Activated CD4-positive, alpha-beta T cell treated with anti-CD3 and anti-CD28 coated beads, Interleukin-2, amount 10 ng/mL, durations not matched to agents 7 days and 5 days (primary cell): ENCODE results near the gene EPS8. TPM values are rescaled to one million over a fixed set of nuclear protein-coding genes. Genes with fewer than 3 reads are reported as not detected.

Experiments
- CTCF ChIA-PET: fragments of 350-600 bp; sonication (Branson Sonifier 250); formaldehyde crosslinking; loops from one replicate; lab custom pipeline; 2021; ENCODE audit warnings: antibody characterized with exemption; lab: Charles Lee
- POLR2A ChIA-PET: fragments of 350-600 bp; sonication (Branson Sonifier 250); formaldehyde crosslinking; loops from one replicate; lab custom pipeline; 2021; ENCODE audit warnings: antibody characterized with exemption; lab: Charles Lee
- DNase-seq: peaks from one replicate; pipeline ENCODE4 v3.0.0-alpha.2; 2020
- H3K27ac Mint-ChIP-seq: one replicate; pipeline ENCODE4 v1.8.0; 2021; ENCODE audit warnings: mild to moderate bottlenecking, moderate library complexity, mixed read lengths
- H3K27me3 Mint-ChIP-seq: one replicate; pipeline ENCODE4 v1.8.0; 2021; ENCODE audit warnings: mixed read lengths
- H3K36me3 Mint-ChIP-seq: one replicate; pipeline ENCODE4 v1.8.0; 2021; ENCODE audit warnings: low read depth, mixed read lengths
- H3K4me1 Mint-ChIP-seq: one replicate; pipeline ENCODE4 v1.8.0; 2021; ENCODE audit warnings: mixed read lengths
- H3K4me3 Mint-ChIP-seq: one replicate; pipeline ENCODE4 v1.8.0; 2021; ENCODE audit warnings: mild to moderate bottlenecking, moderate library complexity, mixed read lengths
- H3K9me3 Mint-ChIP-seq: one replicate; pipeline ENCODE4 v1.8.0; 2021; ENCODE audit warnings: mixed read lengths
- total RNA-seq, 2 experiments: library from RNA; stranded (reverse); gene quantifications; one replicate each; pipeline ENCODE4 v1.2.3, GENCODE V29; 2021

The EPS8 gene
- total RNA-seq, 2 experiments from 2014 or later, result 2.3 to 2.4 TPM

DNA sequence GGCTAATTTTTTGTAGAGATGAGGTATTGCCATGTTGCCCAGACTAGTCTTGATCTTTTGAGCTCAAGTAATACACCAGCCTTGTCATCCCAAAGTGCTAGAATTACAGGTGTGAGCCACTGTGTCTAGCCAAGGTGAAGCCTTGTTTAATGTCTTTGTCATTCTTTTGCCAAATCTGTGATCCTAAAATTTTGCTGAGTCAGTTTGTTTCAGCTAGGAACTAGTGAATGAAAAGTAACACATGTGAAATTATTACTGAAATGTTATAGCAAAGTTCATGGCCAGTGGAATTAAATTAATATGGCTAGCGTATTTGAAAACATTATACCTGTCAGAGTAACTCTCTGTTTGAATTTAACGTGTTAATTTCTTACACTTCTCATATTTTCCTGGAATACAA is 26.5 kb upstream of the EPS8 start:
- Mint-ChIP-seq H3K36me3 (no peaks in the 10 kb centered on the region), H3K27ac (no peak overlapping the region), H3K4me1 (no peaks in the 10 kb centered on the region), H3K9me3 (no peaks in the 10 kb centered on the region), H3K4me3 (no peak overlapping the region), H3K27me3 (peaks cover 15% of the 10 kb centered on the region)
- ChIA-PET CTCF (no interaction called here), POLR2A (interaction anchor here (0.6 kb wide), 1 partner anchor 153 kb away, joined by 4 read pairs; no protein-coding TSS in a partner anchor)
- DNase-seq, result no peak

- peaks cover 13% of the 10 kb centered on the region for H3K27me3 Mint-ChIP-seq
- ChIA-PET CTCF (no interaction called here), POLR2A (no interaction called here)
- no peaks in the 10 kb centered on the region for H3K36me3 Mint-ChIP-seq
- no peak overlapping the region for H3K4me3 Mint-ChIP-seq
- H3K4me1 Mint-ChIP-seq, result no peaks in the 10 kb centered on the region
- no peak for DNase-seq
- no peaks in the 10 kb centered on the region for H3K9me3 Mint-ChIP-seq
- no peak overlapping the region for H3K27ac Mint-ChIP-seq
These were observed 22.3 kb upstream of the EPS8 start for GRCh38 chr12:15811214-15812127.

- H3K27me3 Mint-ChIP-seq, result peaks cover 17% of the 10 kb centered on the region
- no peak for DNase-seq
- no peak overlapping the region for H3K27ac Mint-ChIP-seq
- H3K36me3 Mint-ChIP-seq, result no peaks in the 10 kb centered on the region
- CTCF ChIA-PET, result interaction anchor here (1.2 kb wide), 1 partner anchor 30 kb away, joined by 4 read pairs; no protein-coding TSS in a partner anchor
- no peak overlapping the region for H3K4me3 Mint-ChIP-seq
- POLR2A ChIA-PET, result no interaction called here
- H3K4me1 Mint-ChIP-seq, result no peaks in the 10 kb centered on the region
- no peaks in the 10 kb centered on the region for H3K9me3 Mint-ChIP-seq
These were observed 19.5 kb upstream of the EPS8 start for GRCh38 chr12:15808652-15809051.

DNA sequence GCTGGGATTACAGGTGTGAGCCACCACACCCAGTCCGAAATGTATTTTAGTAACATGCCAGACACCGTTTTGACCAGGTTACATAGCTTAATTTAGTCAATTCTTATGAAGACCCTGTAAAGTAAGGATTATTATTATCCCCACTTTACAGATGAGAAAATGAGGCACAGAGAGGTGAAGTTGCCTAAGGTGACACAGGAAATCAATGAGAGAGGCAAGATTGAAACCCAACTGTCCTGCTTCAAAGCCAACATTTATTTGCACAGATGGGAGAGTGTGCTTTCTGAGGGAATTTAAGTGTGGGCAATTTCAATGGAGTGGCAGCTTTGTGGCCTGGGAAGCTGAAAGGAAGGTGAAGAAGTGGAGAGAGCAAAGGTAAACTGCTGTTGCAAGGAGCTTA is 19.1 kb upstream of the EPS8 start:
- H3K4me1 Mint-ChIP-seq, result no peaks in the 10 kb centered on the region
- no peak overlapping the region for H3K4me3 Mint-ChIP-seq
- no peaks in the 10 kb centered on the region for H3K36me3 Mint-ChIP-seq
- H3K9me3 Mint-ChIP-seq, result no peaks in the 10 kb centered on the region
- POLR2A ChIA-PET, result no interaction called here
- H3K27ac Mint-ChIP-seq, result no peak overlapping the region
- H3K27me3 Mint-ChIP-seq, result peaks cover 16% of the 10 kb centered on the region
- no peak for DNase-seq
- CTCF ChIA-PET, result interaction anchor here (1.2 kb wide), 1 partner anchor 30 kb away, joined by 4 read pairs; no protein-coding TSS in a partner anchor

GRCh38 chr12:15806826-15807225 is 17.6 kb upstream of the EPS8 start:
- no peaks in the 10 kb centered on the region for H3K4me1 Mint-ChIP-seq
- DNase-seq, result no peak
- POLR2A ChIA-PET, result no interaction called here
- no peak overlapping the region for H3K27ac Mint-ChIP-seq
- no peak overlapping the region for H3K4me3 Mint-ChIP-seq
- no peaks in the 10 kb centered on the region for H3K36me3 Mint-ChIP-seq
- H3K9me3 Mint-ChIP-seq, result no peaks in the 10 kb centered on the region
- CTCF ChIA-PET, result no interaction called here
- peaks cover 8% of the 10 kb centered on the region for H3K27me3 Mint-ChIP-seq

DNA sequence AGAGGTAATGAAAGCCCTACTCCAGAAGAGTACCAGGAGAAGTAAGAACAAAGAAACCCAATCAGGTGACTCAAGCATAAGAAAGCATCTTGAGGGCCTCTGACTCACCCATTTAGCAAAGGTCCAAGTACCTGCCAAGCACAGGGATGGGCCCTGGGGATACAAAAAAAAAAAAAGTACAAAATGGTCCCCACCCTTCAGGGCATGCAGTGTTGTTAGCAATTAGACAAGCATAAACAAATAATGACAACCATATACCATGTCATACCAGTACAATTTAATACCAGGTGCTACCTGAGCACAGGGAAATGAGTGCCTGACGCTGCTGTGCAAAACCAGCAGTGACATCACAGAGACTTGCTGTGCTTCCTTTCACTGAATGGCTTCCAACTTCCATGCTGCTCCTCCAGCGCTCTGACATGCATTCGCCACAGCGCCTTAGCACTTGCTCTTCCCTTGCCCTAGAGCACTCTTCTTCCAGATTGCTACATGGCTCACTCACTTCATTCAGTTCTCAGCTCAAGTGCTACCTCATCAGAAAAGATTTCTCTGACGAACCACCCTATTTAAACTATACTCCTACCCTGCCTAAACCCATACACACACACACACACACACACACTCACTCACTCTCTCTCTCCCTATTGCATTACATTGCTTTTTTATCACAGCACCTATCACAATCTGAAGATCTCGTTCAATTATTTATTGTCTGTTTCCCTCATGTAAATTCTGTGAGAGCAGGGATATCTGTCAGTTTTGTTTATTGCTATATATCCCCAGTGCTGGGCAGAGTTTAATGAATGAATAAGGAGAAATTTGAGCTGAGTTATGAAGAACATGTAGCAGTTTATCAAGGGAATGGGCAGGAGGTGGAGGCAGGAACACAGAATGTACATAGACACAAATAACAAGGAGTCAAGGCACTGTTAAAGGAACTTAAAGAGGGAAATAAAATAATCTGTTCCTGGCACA is 12.9 kb upstream of the EPS8 start:
- H3K27ac Mint-ChIP-seq, result no peak overlapping the region
- H3K4me3 Mint-ChIP-seq, result no peak overlapping the region
- ChIA-PET CTCF (interaction anchor here (0.6 kb wide), 1 partner anchor 124 kb away, joined by 3 read pairs; no protein-coding TSS in a partner anchor), POLR2A (no interaction called here)
- H3K9me3 Mint-ChIP-seq, result no peaks in the 10 kb centered on the region
- H3K4me1 Mint-ChIP-seq, result no peaks in the 10 kb centered on the region
- H3K27me3 Mint-ChIP-seq, result peaks cover 19% of the 10 kb centered on the region
- H3K36me3 Mint-ChIP-seq, result no peaks in the 10 kb centered on the region
- no peak for DNase-seq

DNA sequence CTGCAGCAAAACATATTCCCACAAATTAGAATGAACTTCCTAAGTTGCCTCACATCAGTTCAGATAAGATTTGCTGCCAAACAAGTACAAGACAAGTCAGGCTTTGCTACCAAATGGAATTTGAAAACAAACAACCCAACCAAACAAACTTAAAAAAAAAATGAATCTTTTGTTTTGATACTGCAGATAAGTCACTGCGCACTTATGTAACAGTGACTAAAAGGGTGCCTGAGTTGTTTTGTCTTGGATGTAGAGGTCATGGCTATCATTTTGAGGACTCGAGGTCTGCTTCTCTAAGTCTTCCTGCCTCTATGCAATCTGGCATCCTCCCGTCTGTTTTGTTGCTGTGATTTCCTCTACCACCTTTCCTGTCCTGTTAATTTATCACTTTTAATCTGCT is 11.1 kb upstream of the EPS8 start:
- H3K36me3 Mint-ChIP-seq, result no peaks in the 10 kb centered on the region
- CTCF ChIA-PET, result no interaction called here
- POLR2A ChIA-PET, result no interaction called here
- no peaks in the 10 kb centered on the region for H3K4me1 Mint-ChIP-seq
- peaks cover 19% of the 10 kb centered on the region for H3K27me3 Mint-ChIP-seq
- H3K9me3 Mint-ChIP-seq, result no peaks in the 10 kb centered on the region
- DNase-seq, result no peak
- H3K4me3 Mint-ChIP-seq, result no peak overlapping the region
- no peak overlapping the region for H3K27ac Mint-ChIP-seq

DNA sequence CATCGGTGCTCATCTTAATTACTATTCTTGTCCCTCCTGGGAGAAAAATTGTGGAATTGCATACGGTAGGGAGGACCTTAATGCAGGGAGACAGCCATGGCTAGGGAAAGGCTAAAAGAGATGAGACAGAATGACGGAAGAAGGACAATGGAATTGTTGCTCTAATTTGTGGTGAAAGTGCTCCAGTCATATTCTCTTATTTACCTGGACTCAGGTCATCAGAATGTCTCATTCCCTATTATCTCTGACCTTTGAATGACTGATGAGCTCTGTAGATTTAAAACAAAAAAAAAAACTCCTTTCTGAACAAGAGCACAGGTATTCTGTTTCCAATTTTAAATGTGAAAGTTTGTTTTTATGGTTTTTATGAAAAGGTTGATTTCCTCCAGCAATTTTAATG is 8.6 kb upstream of the EPS8 start:
- peaks cover 28% of the 10 kb centered on the region for H3K27me3 Mint-ChIP-seq
- ChIA-PET POLR2A (no interaction called here), CTCF (interaction anchor here (0.6 to 1.9 kb wide), 2 partner anchors 9 to 38 kb away, joined by 3 to 5 read pairs; partner anchors contain the start of gene EPS8)
- no peak overlapping the region for H3K27ac Mint-ChIP-seq
- no peak for DNase-seq
- H3K4me3 Mint-ChIP-seq, result no peak overlapping the region
- no peaks in the 10 kb centered on the region for H3K9me3 Mint-ChIP-seq
- no peaks in the 10 kb centered on the region for H3K4me1 Mint-ChIP-seq
- no peaks in the 10 kb centered on the region for H3K36me3 Mint-ChIP-seq

- POLR2A ChIA-PET, result no interaction called here
- Mint-ChIP-seq H3K4me3 (no peak overlapping the region), H3K27ac (no peak overlapping the region), H3K36me3 (no peaks in the 10 kb centered on the region), H3K9me3 (no peaks in the 10 kb centered on the region), H3K27me3 (peaks cover 40% of the 10 kb centered on the region), H3K4me1 (no peaks in the 10 kb centered on the region)
- CTCF ChIA-PET, result no interaction called here
- DNase-seq, result no peak
These were observed 7.4 kb upstream of the EPS8 start for GRCh38 chr12:15796493-15797141.

- Mint-ChIP-seq H3K27ac (no peak overlapping the region), H3K9me3 (no peaks in the 10 kb centered on the region), H3K36me3 (no peaks in the 10 kb centered on the region), H3K4me1 (peaks cover 4% of the 10 kb centered on the region), H3K27me3 (peaks cover 55% of the 10 kb centered on the region), H3K4me3 (no peak overlapping the region)
- ChIA-PET POLR2A (no interaction called here), CTCF (interaction anchor here (1.3 to 1.4 kb wide), 2 partner anchors 50 to 53 kb away, joined by 3 to 4 read pairs; no protein-coding TSS in a partner anchor)
- no peak for DNase-seq
These were observed 5.6 kb upstream of the EPS8 start for GRCh38 chr12:15794836-15795235.

GRCh38 chr12:15794196-15794595 is 5.0 kb upstream of the EPS8 start:
- no peak overlapping the region for H3K4me3 Mint-ChIP-seq
- CTCF ChIA-PET, result interaction anchor here (1.3 kb wide), 1 partner anchor 54 kb away, joined by 4 read pairs; no protein-coding TSS in a partner anchor

More at GRCh38 chr12:15794196-15794595, 5.0 kb upstream of the EPS8 start:
- POLR2A ChIA-PET, result no interaction called here
- peaks cover 7% of the 10 kb centered on the region for H3K4me1 Mint-ChIP-seq
- no peaks in the 10 kb centered on the region for H3K36me3 Mint-ChIP-seq
- no peak for DNase-seq
- peaks cover 51% of the 10 kb centered on the region for H3K27me3 Mint-ChIP-seq
- H3K27ac Mint-ChIP-seq, result no peak overlapping the region
- no peaks in the 10 kb centered on the region for H3K9me3 Mint-ChIP-seq
